Diencephalon (tissue), 1 donor: ENCODE measurements around the gene OR10J1. TPM values are rescaled to one million over a fixed set of nuclear protein-coding genes. Genes with fewer than 3 reads are reported as not detected.

Source experiments
- total RNA-seq: library from RNA; depleted of rRNA; stranded (reverse); fragments of >200 nt; gene quantifications from one replicate; pipeline ENCODE4 v1.2.3, GENCODE V29; 2014

The OR10J1 gene
- total RNA-seq, result not detected

DNA sequence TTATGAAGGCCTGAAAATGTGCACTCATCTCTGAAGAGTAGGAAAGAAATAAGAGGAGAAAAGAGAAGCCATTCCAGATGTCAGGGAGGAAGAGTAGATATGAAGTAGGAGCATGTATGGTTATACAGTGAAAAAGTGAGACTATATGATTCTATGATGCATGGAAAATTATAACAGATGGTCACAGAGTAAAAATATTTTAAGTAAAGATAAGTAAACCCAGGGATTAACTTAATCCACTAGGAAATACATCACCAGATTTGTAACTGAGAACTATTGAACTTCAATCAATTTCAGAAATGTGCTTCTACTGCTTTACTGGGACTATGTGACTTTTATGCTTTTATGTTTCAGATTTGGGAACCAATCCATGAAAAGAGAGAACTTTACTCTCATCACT is at the start of gene OR10J1:
OR10J1 (plus strand) TSS at position 301 of the 400 bp plus-strand sequence; CDS start at position 371, 70 bp downstream.

GRCh38 chr1:159431904-159432303 is 7.6 kb upstream of the OR10J1 start, which contains the start of gene OR10J4:
TSS of gene OR10J4 (plus strand) at chr1:159432204.

Other genes starting within 250 kb of the OR10J1 start
- 0.92 TPM for gene ACKR1, start 234.8 kb upstream of the OR10J1 start, total RNA-seq
- not detected for gene FCER1A, start 137.4 kb upstream of the OR10J1 start, total RNA-seq
- gene OR10J4, start 7.5 kb upstream of the OR10J1 start, total RNA-seq, result not detected
- not detected for gene OR10J5, start 96.3 kb downstream of the OR10J1 start, total RNA-seq
- gene APCS, start 148.1 kb downstream of the OR10J1 start, total RNA-seq, result not detected